CD4-positive, alpha-beta T cell treated with Interleukin-6 at 100 ng/mL for 8 hours (primary cell): Measurements from ENCODE around the gene PIEZO1.
A peak's percentile ranks its signal among the peaks of the same experiment; 100 is the strongest.

Experiments
- DNase-seq: peaks from one replicate; pipeline ENCODE4 v3.0.0-alpha.2; 2020; ENCODE audit warnings: mixed read lengths, low spot score

The PIEZO1 gene

DNA sequence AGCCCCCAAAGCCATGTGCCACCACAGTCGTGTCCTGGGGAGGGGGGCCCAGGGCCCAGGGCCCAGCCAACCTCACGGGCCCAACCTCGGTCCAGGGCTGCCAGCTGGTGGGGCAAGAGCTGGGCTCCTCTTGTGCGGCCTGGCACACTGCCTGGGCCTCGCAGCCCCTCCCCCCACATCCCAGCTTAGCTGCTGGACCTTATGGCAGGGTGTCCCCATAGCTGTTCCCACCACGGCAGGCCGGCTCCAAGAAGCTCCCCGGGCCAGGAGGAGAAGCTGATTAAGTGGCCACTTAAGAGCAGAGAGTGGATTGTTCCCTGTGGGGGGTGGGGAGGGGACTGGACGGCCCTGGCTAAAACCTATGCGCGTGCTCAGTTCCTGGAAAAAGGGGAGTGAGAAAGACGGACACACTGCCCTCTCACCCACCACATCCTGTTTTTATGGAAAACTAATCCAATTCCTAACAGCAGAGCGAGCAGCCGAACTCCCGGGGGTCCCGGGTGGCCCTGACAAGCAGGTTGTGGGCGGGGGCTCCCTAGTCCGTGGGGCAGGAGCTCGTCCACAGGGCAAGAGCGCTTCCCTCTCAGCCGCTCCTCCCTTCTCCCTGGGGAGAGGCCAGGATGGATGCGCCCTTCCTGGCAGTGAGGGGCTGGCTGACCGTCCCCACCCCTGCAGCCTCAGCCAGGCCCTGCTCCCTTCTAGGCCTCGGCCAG is 16.8 kb downstream of the PIEZO1 start:
- DNase-seq = no peak

DNA sequence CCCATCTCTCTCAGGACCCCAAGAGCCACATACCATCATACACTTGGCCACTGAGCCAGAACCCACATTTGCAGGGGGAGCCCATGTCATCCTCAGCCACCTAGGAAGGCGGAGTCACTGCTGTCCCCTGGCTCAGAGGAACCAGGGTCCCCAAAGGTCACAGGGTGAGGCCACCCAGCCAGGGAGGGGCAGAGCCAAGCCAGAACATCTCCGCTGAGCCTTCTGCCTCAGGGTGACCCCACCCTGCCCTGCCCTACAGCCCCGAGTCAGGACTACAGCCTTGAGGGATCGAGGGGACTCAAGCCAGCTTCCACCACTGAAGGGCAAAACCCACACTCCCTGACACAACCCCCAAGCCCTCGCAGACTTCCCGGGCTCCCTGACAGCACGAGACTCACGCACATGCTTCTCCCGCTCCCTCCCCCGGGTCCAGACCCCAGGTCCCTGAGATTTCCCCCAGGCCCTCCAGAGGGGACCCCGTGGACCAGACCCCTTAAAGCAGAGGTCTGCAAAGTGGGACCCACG is 17.4 kb downstream of the PIEZO1 start:
- no peak for DNase-seq

DNA sequence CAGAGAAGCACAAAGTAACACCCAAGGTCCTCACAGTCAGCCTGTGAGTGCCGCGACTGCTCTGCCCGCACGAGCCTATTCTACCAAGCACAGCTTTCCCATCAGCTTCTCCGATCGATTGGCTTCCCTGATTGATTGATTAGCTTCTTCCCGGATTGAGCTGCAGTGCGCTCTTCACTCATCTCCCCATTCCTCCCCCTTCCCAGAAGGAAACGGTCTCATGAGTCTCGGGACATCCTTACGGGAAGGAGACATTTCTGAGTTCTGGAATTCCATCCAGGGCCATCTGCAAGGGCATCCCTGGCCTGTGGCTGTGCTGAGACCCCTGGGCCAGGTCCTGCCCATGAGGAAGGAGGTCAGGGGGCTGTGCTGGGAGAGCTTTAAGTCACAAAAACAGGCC is 18.0 kb downstream of the PIEZO1 start:
- DNase-seq = no peak

DNA sequence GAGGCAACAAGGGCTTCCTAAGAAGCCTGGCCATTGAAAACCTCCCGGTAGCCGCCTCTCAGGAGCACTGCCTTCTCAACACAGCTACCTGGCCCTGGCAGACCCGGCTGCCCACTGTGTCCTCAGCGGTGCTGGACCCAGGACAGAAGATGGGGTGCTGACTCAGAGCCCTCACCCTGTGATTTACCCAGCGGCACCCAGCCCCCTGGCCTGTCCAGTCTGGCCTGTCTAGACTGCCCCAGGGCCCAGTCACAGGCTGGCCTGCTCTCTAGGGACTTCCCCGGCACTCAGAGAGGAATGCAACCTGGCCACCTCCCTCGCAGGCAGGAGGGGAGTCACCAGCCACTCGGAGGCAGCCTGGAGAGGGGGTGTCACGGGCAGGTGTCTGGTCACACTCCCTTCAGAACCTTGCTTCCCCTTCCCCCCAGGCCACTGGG is 20.1 kb downstream of the PIEZO1 start:
- DNase-seq = no peak

DNA sequence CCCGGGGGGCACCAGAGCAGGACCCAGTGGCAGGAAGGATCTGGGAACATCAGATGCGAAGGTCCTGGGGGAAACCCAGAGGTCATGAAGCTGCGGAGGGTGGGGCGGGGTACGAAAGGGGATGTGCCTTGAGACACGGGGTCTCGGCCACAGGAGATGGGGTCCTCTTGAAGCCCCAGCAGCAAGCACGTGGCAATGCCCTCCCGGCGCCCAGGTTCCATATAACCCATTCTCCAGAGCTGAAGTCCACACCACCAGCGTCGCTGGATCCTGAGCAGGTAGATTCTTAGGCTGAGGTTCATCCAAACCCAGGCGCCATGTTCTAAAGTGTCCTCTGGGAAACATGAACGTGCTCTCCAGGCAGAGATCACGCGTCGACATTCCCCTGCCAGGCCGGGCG is 20.9 kb downstream of the PIEZO1 start:
- no peak for DNase-seq

DNA sequence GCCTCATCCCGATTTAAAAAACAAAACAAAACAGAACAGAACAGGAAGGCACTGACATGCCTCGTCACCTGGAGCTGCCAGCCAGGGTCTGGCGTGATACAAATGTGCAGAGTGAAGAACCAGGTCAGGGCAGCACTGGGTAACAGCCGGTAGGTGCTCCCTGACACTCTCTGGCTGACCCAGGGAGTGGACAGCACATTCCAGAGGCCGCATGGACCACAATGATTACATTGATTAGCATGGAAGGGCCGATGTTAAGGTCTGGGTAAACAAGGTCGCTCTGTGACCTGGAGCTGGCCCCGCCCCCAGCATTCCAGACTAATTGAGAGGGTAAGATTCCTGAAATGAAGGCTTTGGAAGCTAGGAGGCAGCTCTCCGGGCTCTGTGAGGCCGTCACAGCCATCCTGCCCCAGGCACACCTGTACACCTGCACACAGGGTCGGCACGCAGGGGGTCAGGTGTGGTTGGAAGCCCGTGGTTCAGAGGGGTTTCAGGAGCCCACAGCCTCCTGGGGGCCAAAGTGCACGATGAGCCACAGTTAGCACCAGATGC is 21.4 kb downstream of the PIEZO1 start:
- DNase-seq = no peak

DNA sequence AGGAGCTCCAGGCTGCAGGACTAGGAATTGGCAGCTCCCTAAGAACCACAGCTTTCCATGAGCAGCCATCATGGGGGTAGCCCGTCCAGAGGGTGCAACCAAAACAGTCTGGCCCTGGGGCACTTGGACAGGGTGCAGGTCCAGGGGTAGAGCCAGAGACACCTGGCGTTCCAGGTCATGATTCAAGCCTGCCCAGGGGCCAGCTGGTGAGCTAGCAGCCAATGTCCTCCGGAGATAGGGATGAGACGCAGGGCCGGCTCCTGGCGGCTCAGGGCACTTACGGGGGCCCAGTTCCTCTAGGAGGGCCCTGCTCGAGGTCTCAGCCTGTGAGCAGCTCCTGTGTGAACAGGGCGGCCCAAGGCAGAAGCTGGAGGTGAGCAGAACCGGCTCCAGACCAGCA is 22.1 kb downstream of the PIEZO1 start:
- DNase-seq = no peak

DNA sequence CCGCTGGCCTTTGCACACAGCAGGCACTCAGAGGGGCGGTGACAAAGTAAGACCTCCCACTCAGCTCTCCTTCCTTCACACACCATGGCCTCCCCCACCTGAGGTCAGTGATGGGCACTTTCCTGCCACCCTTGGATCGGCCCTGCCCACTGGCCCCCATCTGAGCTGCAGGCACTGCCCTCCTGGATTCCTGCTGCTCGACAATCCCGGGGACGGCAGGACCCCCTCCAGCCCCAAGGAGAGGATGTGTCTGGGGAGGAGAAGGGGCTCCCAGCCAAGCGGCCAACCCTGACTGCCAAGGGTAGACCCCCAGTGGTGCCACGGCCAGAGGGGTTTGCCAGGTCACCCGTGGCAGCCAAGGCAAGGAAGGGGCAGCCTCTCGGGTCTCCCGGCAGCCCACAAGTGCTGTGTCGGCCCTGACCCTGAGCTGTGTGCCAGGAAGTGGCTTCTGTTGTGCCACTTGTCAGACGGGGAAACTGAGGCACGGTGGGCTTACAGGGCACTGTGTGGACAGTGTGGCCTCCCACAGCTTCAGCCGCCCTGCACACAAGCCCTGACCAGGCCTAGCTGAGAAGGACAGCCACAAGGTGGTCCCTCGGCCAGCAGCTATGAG is 22.7 kb downstream of the PIEZO1 start:
- no peak for DNase-seq

DNA sequence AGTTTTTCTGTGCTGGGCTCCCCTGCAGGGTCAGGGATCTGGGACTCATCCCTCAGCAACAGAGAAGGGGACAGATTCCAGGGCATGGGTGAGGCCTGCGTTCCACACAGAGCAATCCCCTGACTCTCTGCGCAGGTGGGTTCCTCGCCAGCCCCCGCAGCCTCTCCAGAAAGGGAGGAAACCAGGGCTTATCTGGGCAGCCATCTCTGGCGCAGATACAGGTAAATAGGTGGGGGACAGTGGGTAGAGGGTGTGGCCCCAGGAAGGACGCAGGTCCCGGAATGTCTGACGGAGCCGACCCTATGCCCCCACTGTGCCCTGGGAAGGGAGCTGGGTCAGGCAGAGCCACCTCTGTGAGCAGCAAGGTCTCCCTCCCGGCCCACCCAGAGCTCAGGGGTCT is 23.2 kb downstream of the PIEZO1 start:
- no peak for DNase-seq

DNA sequence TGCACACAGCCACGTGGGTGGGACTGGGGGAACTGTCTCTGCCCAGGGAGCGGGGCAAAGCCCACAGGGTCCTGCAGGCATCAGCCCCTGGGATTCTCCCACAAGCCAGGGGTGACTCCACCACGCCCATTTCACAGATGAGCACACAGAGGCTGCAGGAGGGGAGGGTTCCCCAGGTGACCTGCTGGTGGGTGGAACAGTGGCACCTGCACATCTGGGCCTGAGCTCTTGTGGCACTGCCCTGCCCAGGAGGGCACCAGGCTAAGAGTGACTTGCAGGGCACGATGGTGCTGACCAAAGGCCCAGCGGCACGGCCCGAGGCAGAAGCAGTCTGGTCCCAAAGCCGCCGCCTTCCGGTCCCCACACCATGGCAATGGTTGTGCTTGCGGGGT is 23.9 kb downstream of the PIEZO1 start:
- DNase-seq = no peak

DNA sequence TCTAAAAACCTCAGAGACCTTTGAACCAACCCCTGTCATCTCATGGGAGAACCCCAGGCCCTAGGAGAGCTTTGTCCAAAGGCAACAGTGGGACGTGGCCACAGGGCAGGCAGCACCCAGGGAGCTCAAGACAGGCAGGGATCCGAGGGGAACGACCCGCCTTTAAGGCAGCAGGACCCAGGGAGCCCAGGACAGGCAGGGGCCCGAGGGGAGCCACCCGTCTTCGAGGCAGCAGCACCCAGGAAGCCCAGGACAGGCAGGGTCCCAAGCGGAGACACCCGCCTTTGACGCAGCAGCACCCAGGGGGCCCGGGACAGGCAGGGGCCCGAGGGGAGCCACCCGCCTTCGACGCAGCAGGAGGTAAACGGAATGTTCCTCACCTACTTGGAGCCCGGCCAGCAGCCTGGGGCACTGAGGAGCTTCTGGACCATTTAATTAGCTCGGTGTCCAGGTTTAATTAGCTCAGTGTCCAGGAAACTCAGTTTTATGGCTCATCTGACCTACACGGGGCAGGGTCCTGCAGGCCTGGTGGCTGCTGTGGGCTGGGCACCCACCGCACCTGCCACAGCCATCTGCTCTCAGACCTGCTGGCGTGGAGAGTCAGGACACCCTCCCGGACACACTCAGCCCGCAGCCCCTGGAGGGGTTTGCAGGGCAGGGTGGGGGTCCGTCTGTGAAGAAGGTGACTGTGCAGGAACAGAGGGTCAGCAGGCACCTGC is 24.4 kb downstream of the PIEZO1 start:
- DNase-seq = no peak

DNA sequence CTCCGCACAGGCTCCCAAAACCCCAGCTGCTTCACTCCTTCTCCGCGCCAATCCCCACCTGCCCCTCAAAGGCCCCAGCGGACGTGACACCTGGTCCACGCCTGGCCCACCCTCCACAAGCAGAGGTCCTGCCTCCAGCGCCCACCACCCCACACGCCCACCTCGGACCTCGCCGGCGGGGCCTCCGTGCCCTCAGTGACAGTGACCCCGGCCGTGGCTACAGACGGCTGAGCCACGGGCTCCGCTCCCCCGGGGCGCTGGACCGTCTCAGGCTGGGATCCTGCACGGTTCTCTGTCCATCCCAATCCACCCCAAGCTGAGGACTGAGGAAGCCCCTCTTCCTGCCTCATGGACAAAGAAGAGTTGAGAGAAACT is 25.1 kb downstream of the PIEZO1 start:
- DNase-seq = no peak

DNA sequence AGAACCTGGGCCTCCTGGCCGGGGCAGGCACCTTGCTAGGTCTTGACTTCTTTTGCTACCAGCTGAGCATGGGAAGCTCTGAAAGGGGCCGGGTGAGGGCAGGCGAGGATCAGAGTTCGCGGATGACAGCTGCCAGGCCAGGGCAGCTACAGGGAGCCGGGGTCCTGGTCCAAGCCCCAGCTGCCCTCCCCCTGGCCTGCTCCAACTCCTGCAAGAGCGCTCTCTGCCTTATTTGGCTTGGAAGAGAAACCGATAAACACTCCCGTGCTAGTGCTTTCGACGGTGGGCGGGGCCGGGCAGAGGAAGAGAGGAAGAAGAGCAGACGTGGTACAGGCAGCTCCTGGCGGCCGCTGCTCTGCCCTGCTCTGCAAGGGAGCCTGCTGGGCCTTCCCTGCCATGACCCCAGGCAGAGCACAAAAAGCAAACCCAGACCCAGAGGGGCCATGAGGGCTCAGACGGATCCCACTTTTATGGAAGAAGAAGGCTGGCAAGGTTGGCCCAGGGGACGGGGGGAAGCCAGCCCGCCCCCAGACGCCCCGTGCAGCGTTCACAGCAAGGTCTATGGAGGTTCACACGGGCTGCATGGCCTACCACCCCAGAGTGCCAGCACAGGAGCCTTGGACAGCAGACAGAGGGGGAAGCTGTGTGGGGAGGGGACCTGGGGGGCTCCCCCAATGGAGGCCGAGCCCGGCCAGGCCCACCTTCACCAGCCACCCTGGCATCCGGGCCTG is 25.6 kb downstream of the PIEZO1 start:
- DNase-seq = peak; percentile 52

DNA sequence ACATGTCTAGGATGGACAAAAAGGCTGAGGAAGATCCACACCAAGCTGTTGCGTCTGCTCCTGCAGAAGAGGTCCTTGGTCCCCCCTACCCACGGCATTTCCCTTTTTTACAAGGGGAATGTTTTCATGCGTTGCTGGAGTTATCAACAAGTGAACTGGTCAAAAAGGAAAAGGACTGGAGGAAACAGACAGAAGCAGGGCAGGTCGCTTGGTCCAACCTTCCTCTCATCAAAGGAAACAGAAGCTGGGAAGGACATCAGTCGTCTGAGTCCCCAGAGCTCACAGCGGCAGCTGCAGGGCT is 26.1 kb downstream of the PIEZO1 start:
- DNase-seq = no peak

DNA sequence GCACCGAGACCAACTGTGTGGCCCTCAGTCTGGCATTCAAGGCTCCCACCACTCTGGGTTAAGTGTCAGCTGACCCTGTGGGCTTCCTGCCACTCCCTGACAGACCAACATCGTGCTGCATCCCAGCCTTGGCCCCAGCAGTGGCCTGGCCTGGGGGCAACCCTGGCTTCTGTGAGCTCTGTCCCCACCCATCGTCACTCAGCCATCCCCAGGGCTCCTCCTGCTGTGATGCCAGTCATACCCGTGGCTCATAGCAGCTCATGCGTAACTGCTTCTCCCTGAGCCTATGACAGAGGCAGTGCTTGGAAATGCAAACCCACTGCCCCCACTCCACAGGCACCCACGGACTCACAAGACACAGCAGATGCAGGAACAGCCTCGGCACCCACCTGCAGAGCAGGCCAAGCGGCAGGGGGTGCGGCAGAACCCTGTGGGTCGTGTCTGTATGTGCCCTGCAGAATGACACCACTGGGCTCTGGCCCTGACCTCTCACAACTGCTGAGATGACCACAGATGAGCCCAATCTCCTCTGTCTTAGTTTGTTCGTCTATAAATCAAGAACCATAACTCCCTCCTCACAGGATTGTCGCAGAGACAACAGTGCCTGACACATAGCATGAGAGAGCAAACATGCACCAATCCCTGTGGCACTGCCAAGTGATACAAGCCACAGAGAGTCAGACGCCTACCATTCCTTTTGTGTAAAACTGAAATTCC is 26.6 kb downstream of the PIEZO1 start:
- no peak for DNase-seq

DNA sequence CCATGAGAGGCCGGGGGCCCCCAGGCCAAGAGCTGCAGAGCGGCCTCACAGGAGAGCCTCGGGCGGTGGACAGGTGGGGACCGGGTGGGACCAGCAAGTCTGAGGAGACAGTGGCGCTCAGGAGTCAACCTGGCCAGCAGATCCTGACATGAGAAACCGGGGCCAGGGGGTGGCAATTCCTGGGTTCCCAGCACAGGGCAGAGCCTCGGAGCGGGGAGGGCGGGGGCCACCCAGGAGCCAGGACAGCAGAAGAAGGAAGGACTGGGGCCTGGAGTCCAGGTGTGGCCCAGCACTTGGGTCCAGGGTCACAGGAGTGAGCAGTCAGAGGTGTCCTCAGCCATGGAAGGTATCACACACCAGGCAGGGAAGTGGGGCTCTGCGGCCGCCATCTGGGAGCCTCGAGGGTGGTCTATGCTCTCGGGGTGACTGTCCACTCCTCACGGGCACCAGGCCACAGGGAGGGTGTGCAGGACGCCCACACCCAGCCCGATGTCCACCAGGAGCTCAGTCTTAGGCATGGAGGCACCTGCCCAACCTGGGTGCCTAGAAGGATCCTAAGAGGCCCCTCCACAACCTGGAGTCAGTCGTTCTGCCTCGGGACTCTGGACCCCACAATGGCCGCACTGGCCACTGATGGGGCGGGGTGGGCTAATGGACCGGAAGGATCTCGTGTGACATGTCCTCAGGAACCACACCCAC is 29.1 kb downstream of the PIEZO1 start:
- no peak for DNase-seq

DNA sequence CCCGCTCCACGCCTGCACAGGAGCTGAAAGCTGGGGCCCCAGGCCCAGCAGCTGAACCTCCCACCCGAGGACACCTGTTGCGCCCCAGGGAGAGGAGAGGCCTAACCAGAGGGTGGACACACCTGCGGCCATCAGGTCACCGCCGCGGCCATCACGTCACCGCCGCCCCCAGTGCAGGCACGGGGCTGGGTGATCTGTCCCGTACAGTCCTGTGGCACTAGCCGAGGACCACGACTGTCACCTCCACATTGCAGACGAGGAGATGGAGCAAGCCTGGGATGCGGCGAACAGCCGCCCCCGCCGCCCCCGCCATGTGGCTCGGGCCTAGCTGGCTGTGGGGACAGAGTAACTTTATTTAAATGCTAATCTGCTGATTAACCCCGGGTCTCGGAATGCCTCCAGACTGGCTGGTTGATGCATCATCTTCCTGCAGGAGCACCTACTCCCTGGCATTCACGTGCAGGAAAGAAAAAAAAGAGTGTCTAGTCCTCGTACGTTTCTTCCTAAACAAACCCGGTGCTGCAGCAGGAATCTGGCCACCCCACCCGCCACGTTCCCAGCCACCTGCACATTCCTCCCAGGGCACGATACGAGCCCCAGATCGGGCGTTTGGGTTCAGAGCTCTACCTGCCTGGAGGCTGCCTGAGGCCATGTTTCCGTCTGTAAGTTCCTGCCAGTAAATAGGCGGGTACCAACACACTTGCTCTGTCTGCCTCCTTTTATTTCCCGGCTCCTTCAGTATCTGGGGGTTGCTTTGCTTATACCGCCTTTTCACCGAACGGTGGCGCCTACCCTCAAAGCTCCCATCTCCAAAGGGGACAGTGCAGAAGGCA is 29.9 kb downstream of the PIEZO1 start:
- DNase-seq = peak; percentile 29

DNA sequence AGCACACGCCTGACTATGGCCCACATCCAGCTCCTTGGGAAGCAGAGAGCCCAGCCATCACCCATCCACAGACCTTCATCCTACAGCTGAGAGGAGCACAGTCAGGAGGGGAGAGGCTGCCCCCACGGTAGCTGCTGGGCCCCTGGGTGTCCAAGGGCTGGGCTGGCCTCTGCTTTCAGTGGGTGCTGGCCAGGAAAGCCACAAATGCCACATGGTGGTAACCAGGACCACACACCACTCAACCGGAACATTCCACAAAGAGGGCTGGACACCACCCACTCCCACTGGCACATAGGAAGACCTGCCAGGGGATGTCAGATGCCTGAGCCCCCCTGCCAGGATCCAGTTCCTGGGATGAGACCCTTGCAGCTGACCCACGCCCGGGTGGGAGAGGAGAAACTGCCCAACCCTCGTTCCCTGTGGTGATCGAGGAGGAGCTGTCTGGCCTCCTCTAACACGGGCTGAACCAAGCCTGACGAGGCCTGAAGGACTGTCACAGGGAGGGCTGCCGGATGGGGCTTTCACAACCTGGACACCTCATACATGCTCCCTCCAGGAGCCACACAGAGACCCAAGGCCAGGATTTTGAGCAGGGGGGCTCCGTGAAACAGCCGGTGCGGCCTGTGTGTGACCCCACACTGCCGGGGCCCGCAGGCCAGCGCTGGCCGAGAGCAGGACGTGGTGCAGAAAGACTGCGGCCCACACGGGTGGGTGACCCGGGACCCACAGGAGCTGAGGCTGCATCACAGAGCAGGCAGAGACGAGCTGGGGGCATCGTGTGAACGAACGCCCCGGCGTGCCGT is 30.7 kb downstream of the PIEZO1 start:
- DNase-seq = no peak

DNA sequence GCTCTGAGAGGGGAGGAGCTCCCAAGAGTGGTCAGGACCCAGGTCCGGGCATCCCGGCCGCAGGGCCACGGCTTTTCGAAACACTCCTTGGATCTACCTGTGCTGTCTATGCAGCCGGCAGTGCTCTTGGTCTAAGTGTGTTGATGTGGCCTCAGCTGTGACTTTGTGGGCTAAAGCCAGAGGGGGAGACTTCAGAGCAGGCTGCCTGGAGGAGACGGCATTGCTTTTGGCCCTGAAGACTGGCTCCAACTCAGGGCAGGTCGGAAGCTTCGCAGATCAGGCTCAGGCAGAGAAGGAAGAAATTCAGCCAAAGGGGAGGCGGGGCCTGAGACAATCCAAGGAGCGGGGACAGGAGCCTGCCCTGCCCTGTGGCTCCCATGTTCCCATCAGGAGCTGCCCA is 31.4 kb downstream of the PIEZO1 start:
- no peak for DNase-seq
